Heart left ventricle (tissue), 16 donors: Measurements from ENCODE around the gene CENPM. TPM values are rescaled to one million over a fixed set of nuclear protein-coding genes. Genes with fewer than 3 reads are reported as not detected.

ENCODE experiments used
- ATAC-seq, 4 donors: fragments of 200-7000 bp; cut with Tn5 transposase; one replicate each; pipeline ENCODE4 v1.9.1; 2020 to 2022; ENCODE audit warnings: moderate library complexity in 4 of 4, mild to moderate bottlenecking in 3 of 4, moderate number of reproducible peaks in 1 of 4
- DNase-seq, 5 donors: peaks; one replicate each; pipeline ENCODE4 v3.0.0-alpha.2; 2020
- H3K27ac ChIP-seq, 12 donors: fragments of 200-600 bp; sonication (generic) in 4 of 12; one replicate each; pipeline versions ENCODE4 v1.5.0 to v1.8.0; 2016 to 2022; ENCODE audit warnings: mild to moderate bottlenecking in 2 of 12
- H3K27me3 ChIP-seq, 9 donors: fragments of 200-600 bp; sonication (generic) in 2 of 9; one replicate each; pipeline versions ENCODE4 v1.5.1 to v1.8.0; 2016 to 2022; ENCODE audit warnings: mild to moderate bottlenecking in 3 of 9
- H3K36me3 ChIP-seq, 9 donors: fragments of 200-600 bp; sonication (generic) in 2 of 9; one replicate each; pipeline versions ENCODE4 v1.5.0 to v1.8.0; 2018 to 2022; ENCODE audit warnings: mild to moderate bottlenecking in 2 of 9
- H3K4me1 ChIP-seq, 12 donors: fragments of 200-600 bp; sonication (generic) in 4 of 12; one replicate each; pipeline versions ENCODE4 v1.5.0 to v1.8.0; 2016 to 2022; ENCODE audit warnings: mild to moderate bottlenecking in 3 of 12
- H3K4me3 ChIP-seq, 12 donors: fragments of 200-600 bp; sonication (generic) in 4 of 12; one replicate each; pipeline versions ENCODE4 v1.5.0 to v1.8.0; 2017 to 2022; ENCODE audit warnings: mild to moderate bottlenecking in 9 of 12, moderate library complexity in 4 of 12
- H3K9me3 ChIP-seq, 12 donors: fragments of 200-600 bp; sonication (generic) in 4 of 12; one replicate each; pipeline versions ENCODE4 v1.5.0 to v1.8.0; 2016 to 2022; ENCODE audit warnings: mild to moderate bottlenecking in 1 of 12
- POLR2A ChIP-seq, 2 donors: fragments of 450-650 bp; IDR thresholded peaks; one replicate each; pipeline ENCODE4 v1.6.1; 2017; ENCODE audit warnings: antibody characterized with exemption in 2 of 2, mild to moderate bottlenecking in 2 of 2, moderate library complexity in 2 of 2
- WGBS, 4 donors: extraction: QIAGEN DNeasy Blood & Tissue Kit in 2 of 4; methylation state at CpG; one replicate each; pipeline versions ENCODE4 v1.1.5 to v1.1.7; 2013 to 2018; 5-methylcytosine and 5-hydroxymethylcytosine counted together
- intact Hi-C, 10 donors: fragments of 100-400 bp; cut with DNase I; formaldehyde crosslinking; loops; one replicate each; pipeline versions ENCODE4 v1.11.1 to v1.14.2; 2022
- long read RNA-seq, 3 donors: library from polyadenylated mRNA; unstranded; transcript quantifications; one replicate each; pipeline ENCODE4 v2.0.0, GENCODE V29; 2020 to 2021
- polyA plus RNA-seq, 2 donors: library from polyadenylated mRNA; stranded (reverse); fragments of 200-250 nt; gene quantifications; one replicate each; pipeline ENCODE4 v1.2.3, GENCODE V29; 2013
- total RNA-seq, 9 donors: library from RNA; depleted of rRNA in 2 of 9; stranded (reverse); fragments of >200 nt in 2 of 9; fragmentation: NEBNext Ultra II Directional in 3 of 9; extraction: Animal tissue kit (Norgen Biotek cat#: 25700) in 3 of 9; gene quantifications; one replicate each; pipeline versions ENCODE4 v1.1.0 to v1.2.4, GENCODE V29; 2016 to 2023
- TF ChIP-seq, protein P1 (sequence below), 12 donors: fragments of 200-600 bp; sonication (generic) in 4 of 12; IDR thresholded peaks; one replicate each; pipeline versions ENCODE4 v1.5.0 to v1.8.0; 2018 to 2022; ENCODE audit warnings: antibody characterized with exemption in 12 of 12, mild to moderate bottlenecking in 5 of 12
- donor health status: ischemic (EF 13 %, LVEDD 7.1; RV severe dilation, severe dysfunction).
- donor health status: healthy with polysubstance abuse.
- donor health status: DM: no; HTN: yes; CAD: no.
- donor health status: DM: no; HTN: no; CAD: no.
- donor health status: ischemic (EF 25% LVEDD 6.9; RV normal size, moderate dysfunction).
- donor health status: ischemic (EF 25% LVEDD 5.7; RV mildly dilated, moderate dysfunction).
- donor health status: healthy.
- donor health status: DM: yes; HTN: yes; CAD: no.
- donor health status: ischemic (EF 35%, LVEDD 5.7; RV mildly dilated, moderate dysfunction).
- donor health status: nonischemic (EF 11% LVEDD 7.7; RV severe dilation, severe dysfunction).
- donor health status: DM: yes; HTN: yes; CAD: no.
- donor health status: PGD.
- donor health status: ischemic (EF 29% LVEDD 5.4; RV normal size, mild dysfunction).
- donor health status: nonischemic (EF 23%, LVEDD 6.1; RV moderate dilation, normal function).

Gene CENPM
- 1 to 10 TPM in 2 of 9 donors, under 1 TPM in 3, not detected in 4; 0.21 to 6.9 (median 0.52) TPM for total RNA-seq
- under 1 TPM; 0.30 to 0.79 TPM for polyA plus RNA-seq
- long read RNA-seq, donor 1 = 0 reads
- long read RNA-seq, donor 2 = 0 reads
- long read RNA-seq, donor 3, partial matches to known transcripts = 0 of 1 reads
- long read RNA-seq, donor 3, other reads (novel, unspliced or antisense) = 0 of 1 reads

DNA sequence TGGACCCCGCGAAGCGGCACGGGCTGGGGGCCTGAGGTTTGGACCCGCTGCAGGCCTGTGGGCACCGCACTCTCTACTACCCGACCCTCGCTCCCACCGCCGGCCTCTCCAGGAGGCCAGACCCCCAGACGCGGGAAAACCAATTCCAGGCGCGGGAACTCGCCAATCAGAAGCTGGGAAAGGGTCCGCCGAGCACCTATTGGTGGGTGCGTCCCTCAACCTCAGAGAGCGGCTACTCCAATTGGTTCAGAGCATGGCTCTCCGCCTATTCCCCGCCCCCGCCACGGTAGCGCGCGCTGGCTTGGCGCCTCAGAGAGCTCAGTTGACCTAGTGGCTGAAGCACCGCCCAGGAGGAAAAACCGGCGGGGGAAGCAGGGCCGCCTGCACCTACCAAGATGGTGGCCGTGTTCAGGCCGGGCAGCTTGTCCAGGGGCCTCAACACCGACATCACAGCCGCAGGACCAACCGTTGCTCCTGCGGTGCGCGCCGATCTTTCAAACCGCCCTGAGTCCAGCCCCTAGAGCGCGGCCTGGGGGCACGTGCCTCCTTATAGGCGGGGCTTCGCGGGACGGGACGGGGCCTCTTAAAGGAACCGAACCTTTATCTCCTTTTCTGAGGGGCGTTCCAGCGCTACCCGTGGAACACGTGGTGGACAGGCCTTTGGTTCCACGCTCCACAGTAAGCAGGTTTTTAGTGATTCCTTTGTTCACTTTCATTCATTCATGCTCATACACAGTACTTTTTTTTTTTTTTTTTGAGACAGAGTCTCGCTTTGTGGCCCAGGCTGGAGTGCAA, at the start of gene CENPM:
CENPM (minus strand) TSS at position 524 of the 795 bp plus-strand sequence; CDS start at position 448, 76 bp downstream.
- DNase-seq (peak; percentile 92 to 94 (median 93)), ATAC-seq (peak; percentile 96 to 99 (median 98))
- Histone ChIP-seq H3K4me1 (peaks cover 0 to 31% (median 9%) of the 10 kb centered on the region in 12 donors), H3K4me3 (peak within 1 kb of the TSS; percentile 50 to 79 (median 69)), H3K36me3 (no peaks in the 10 kb centered on the region), H3K9me3 (no peaks in the 10 kb centered on the region), H3K27ac (peak within 1 kb of the TSS in 4 of 12 donors; percentile 3 to 50 (median 29)), H3K27me3 (peaks cover 0 to 4% (median 0%) of the 10 kb centered on the region in 9 donors)
- no peak for TF ChIP-seq POLR2A (IDR thresholded peaks at IDR 0.05)
- TF ChIP-seq, protein P1, sequence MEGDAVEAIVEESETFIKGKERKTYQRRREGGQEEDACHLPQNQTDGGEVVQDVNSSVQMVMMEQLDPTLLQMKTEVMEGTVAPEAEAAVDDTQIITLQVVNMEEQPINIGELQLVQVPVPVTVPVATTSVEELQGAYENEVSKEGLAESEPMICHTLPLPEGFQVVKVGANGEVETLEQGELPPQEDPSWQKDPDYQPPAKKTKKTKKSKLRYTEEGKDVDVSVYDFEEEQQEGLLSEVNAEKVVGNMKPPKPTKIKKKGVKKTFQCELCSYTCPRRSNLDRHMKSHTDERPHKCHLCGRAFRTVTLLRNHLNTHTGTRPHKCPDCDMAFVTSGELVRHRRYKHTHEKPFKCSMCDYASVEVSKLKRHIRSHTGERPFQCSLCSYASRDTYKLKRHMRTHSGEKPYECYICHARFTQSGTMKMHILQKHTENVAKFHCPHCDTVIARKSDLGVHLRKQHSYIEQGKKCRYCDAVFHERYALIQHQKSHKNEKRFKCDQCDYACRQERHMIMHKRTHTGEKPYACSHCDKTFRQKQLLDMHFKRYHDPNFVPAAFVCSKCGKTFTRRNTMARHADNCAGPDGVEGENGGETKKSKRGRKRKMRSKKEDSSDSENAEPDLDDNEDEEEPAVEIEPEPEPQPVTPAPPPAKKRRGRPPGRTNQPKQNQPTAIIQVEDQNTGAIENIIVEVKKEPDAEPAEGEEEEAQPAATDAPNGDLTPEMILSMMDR (IDR thresholded peaks at IDR 0.05) = peak in 1 of 12 donors; percentile 1
- intact Hi-C loops = no loop called here
- WGBS, 4 donors = 2 to 4% (median 2%) methylated on average over 16 to 56 of the region's 56 CpGs

DNA sequence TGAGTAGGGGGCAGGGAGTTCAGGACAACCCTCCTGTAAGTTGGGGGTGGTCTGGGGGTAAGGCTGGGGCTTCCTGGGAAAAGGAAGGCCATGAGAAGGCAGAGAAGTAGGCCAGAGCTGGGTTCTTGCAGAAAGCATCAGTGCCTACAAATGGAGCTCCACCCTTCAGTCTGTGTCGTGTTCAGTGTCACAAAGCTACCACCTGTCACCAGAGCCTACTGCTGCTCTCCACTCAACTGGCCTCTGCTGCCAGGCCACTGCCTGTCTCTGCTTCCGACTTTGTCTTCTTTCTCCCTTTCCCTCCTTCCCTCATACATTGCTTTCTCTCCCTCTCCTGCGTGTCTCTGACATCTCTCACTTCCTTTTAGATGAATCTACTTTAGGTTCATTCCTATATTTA, 48.3 kb upstream of the CENPM start:
- Histone ChIP-seq H3K4me3 (no peak overlapping the region), H3K27ac (no peak overlapping the region), H3K4me1 (peaks cover 0 to 19% (median 2%) of the 10 kb centered on the region in 12 donors), H3K27me3 (peaks cover 0 to 10% (median 0%) of the 10 kb centered on the region in 9 donors), H3K36me3 (no peaks in the 10 kb centered on the region), H3K9me3 (no peaks in the 10 kb centered on the region)
- DNase-seq = no peak
- TF ChIP-seq, protein P1 (IDR thresholded peaks at IDR 0.05) = no peak
- no peak for TF ChIP-seq POLR2A (IDR thresholded peaks at IDR 0.05)
- intact Hi-C loops = no loop called here
- ATAC-seq = no peak
- 45 to 60% (median 51%) methylated on average over 3 of the region's 3 CpGs for WGBS, 4 donors

DNA sequence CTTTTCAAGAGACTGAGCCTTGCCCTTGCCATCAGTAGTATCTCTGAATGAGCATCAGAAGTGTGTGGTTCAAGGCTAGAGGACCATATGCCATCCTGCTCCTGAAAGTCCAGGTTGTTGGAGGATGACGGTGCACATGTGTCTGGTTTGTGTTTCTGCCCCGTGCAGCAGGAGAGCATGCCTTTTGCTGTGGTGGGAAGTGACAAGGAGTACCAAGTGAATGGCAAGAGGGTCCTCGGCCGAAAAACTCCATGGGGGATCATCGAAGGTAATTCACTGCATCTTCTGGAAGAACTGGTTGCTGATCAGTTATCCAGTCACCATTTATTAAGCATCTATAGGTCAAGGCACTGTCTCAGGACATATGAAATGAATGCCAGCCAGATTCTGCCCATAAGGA, 45.5 kb upstream of the CENPM start:
- intact Hi-C loops = no loop called here
- H3K27me3 ChIP-seq = no peaks in the 10 kb centered on the region
- H3K4me3 ChIP-seq = no peak overlapping the region
- H3K36me3 ChIP-seq = no peaks in the 10 kb centered on the region
- no peak overlapping the region for H3K27ac ChIP-seq
- H3K9me3 ChIP-seq = no peaks in the 10 kb centered on the region
- TF ChIP-seq, protein P1 (IDR thresholded peaks at IDR 0.05) = no peak
- TF ChIP-seq POLR2A (IDR thresholded peaks at IDR 0.05) = no peak
- ATAC-seq = no peak
- peaks cover 0 to 4% (median 0%) of the 10 kb centered on the region in 12 donors for H3K4me1 ChIP-seq
- DNase-seq = no peak
- WGBS, 4 donors = 88 to 94% (median 91%) methylated on average over 5 of the region's 5 CpGs

DNA sequence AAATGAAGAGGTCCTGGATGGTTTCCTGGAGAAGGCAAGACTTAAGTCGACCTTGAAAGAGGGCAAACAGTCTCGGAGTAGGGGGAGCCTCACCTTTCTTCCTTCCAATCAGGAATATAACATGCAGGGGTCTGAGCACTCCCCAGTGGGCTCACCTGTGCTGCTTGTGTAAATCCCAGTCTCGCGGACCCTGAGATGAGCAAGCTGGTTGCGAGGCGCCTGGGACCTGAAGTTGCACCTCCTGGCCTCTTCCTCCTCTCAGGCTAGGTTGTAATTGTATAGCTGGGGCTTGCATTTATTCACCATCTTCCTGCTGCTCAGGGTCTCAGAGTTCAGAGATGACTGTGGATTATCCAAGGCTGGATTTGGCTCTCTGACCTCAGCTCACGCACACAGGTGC, 44.2 kb upstream of the CENPM start:
- Histone ChIP-seq H3K36me3 (no peaks in the 10 kb centered on the region), H3K27me3 (no peaks in the 10 kb centered on the region), H3K4me1 (peaks cover 0 to 4% (median 0%) of the 10 kb centered on the region in 12 donors), H3K27ac (no peak overlapping the region), H3K9me3 (no peaks in the 10 kb centered on the region), H3K4me3 (no peak overlapping the region)
- ATAC-seq (no peak), DNase-seq (no peak)
- 86 to 90% (median 89%) methylated on average over 7 of the region's 7 CpGs for WGBS, 4 donors
- intact Hi-C loops = no loop called here
- no peak for TF ChIP-seq POLR2A (IDR thresholded peaks at IDR 0.05)
- TF ChIP-seq, protein P1 (IDR thresholded peaks at IDR 0.05) = no peak
